ENCODE measurements around the gene CDH2.

- no peak for TF ChIP-seq EZH2 (IDR thresholded peaks at IDR 0.05)
- no peak for TF ChIP-seq POLR2AphosphoS5 (IDR thresholded peaks at IDR 0.05; ENCODE audit: borderline replicate concordance, low read depth, low read length)
- no peak for TF ChIP-seq FOXP2 (optimal IDR thresholded peaks at IDR 0.05; ENCODE audit: control extremely low read depth, extremely low read length, insufficient read depth)
Observed at GRCh38 chr18:28039691-28040090, 137.2 kb downstream of the CDH2 start.

All from SK-N-MC (cell line).